C4-2B (cell line): Measurements from ENCODE around the gene MASTL.

Experiments used
- ZFX ChIP-seq: fragments of 450-650 bp; IDR thresholded peaks from 2 replicates; pipeline ENCODE4 v1.6.1; 2017
- TF ChIP-seq, protein P1 (sequence below): fragments of 450-650 bp; conservative IDR thresholded peaks from 2 replicates; pipeline ENCODE4 v1.5.1; 2017; ENCODE audit warnings: mild to moderate bottlenecking

GRCh38 chr10:27147701-27148100 lies 7.5 kb upstream of the MASTL start:
- TF ChIP-seq, protein P1, sequence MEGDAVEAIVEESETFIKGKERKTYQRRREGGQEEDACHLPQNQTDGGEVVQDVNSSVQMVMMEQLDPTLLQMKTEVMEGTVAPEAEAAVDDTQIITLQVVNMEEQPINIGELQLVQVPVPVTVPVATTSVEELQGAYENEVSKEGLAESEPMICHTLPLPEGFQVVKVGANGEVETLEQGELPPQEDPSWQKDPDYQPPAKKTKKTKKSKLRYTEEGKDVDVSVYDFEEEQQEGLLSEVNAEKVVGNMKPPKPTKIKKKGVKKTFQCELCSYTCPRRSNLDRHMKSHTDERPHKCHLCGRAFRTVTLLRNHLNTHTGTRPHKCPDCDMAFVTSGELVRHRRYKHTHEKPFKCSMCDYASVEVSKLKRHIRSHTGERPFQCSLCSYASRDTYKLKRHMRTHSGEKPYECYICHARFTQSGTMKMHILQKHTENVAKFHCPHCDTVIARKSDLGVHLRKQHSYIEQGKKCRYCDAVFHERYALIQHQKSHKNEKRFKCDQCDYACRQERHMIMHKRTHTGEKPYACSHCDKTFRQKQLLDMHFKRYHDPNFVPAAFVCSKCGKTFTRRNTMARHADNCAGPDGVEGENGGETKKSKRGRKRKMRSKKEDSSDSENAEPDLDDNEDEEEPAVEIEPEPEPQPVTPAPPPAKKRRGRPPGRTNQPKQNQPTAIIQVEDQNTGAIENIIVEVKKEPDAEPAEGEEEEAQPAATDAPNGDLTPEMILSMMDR = no peak
- no peak for TF ChIP-seq ZFX
